AG08396 (cell line): Measurements from ENCODE around the gene C17orf114.

Source experiments
- DNase-seq: peaks from one replicate; pipeline ENCODE4 v3.0.0; 2012; ENCODE audit warnings: low spot score, mixed read lengths

The C17orf114 gene

DNA sequence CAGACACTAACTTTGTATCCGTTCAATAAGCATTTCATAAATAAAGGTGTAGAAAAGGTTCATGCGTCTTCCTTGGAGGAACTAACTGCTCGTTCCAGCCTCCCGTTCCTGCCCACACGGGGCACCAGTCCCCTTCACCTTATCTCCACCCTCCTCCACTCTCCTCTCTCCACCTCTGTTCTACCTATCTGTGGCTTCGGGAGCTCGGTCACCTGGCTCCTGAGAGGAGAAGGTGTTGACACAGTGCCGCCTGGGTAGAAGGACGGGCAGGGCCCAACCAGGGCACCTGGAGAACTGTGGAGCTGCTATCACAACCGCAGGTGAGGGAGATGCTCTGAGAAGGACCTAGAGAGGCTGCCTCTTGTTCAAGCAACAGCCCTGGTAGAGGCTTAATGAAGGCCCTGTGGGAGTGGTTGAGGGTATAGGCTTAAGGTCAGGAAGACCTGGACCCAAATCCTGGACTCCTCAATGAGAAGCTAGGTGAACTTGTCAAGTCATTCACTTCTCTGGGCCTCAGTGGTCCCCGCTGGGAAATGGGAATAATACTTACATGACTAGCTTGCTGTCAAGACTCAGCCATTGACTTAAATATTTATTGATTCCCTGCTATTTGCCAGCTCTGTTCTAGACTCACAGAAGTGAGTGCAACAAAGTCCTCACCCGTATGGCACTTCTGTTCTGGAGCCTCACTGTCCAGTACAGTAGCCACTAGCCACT lies 21.4 kb upstream of the C17orf114 start:
- DNase-seq: no peak

DNA sequence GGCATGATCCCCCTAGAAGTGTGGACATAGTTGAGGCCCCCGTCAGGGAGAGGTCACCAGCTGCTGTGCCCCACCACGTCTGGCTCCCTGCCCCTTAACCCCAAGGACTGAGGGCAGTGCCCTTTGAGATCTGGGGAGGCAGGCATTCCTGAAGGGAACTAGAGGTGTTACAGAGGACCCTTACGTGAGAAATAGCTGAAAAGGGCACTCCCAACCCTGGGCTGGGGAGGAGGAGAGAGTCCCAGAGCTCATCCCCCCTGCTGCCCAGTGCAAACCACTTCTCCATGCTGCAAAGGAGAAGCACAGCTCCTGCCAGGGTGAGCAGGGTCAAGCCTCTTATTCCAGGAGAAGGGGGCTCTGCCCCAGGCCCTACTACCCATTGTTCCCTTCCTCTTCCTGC lies 20.7 kb upstream of the C17orf114 start:
- DNase-seq: no peak

DNA sequence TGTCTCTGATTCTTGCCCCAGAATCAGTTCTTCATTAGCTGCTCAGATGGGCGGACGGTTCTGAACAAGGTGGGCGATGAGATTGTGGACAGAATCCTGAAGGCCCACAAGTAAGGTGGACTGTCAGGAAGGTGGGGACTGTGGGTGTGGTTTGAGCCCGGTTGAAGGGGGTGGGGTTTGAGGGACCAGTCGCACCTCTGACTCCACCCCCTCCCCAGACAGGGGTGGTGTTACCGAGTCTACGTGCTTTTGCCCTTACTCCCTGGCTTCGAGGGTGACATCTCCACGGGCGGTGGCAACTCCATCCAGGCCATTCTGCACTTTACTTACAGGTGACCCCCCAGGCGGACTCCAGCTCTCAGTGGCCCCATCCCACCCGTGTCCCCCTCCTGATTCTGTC lies 16.1 kb upstream of the C17orf114 start:
- no peak for DNase-seq

DNA sequence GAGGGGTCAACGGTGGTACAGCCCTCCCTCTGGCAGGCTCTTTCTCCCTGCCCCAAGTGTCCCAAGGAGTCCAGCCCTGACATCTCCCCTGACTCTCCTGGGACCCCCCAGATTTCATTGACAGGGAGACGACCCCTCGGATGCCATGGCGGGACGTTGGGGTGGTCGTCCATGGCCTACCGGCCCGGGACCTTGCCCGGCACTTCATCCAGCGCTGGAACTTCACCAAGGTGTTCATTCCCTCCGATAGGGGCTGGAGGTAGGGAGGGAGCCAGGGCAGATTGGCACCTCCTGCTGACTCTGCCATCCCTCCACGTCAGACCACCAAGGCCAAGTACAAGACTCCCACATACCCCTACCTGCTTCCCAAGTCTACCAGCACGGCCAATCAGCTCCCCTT lies 14.7 kb upstream of the C17orf114 start:
- DNase-seq: no peak

DNA sequence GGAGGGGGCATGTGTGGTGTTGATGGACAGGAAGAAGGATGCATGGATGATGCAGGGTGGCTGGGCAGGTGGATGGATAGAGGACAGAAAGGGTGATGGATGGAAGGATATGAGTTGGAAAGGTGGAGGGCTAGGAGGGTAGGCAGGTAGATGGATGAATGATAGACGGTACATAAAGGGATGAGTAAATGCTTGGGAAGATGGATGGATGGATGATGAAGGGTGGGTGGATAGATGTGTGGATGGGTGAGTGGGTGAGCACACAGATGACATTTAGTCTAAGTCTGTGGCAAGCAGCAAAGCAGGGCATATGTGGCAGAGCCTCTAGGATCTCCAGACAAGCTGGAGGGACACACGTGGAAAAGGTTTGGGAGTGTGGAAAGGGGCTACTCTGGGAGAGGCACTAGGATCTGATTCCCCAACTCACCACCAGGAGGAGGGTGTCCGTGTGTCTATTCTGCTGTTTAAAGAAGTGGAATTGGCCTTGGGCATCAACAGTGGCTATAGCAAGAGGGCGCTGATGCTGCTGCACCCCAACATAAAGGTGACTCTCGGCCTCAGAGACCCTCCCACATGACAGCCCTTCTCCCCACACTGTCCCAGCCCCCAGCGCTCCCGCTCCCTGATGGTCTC lies 13.0 kb upstream of the C17orf114 start:
- DNase-seq: no peak

DNA sequence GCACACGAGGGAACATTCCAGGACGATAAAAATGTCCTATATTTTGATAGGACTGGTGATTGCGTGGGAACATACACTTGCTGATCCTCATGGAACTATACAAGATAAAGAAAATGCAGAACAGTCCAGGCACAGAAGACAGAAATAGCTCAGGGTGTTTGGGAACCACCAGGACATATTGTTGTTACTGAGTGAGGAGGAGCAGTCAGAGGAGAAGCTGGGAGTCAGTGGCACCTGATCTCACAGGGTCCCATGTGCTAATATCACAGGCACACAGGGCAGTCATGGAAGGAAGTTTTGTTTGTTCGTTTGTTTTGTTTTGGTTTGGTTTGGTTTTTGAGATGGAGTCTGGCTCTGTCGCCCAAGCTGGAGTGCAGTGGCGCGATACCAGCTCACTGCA lies 10.6 kb upstream of the C17orf114 start:
- no peak for DNase-seq

DNA sequence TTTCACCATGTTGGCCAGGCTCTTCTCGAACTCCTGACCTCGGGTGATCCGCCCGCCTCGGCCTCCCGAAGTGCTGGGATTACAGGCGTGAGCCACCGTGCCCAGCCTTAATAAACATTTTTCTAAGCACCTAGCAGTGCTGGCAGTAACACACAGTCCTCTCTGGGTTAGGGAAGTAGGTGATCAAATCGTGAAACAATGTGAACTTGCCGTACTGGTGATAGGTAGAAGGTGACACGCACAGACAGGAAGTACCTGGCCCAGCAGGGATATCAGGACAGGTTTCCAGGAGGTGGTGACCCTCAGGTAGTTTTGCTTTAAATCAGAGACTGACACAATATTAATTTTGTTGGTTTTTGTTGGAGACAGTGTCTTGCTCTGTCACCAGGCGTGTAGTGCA lies 9.3 kb upstream of the C17orf114 start:
- no peak for DNase-seq

GRCh38 chr17:4810696-4811290 lies 8.7 kb upstream of the C17orf114 start:
- DNase-seq: no peak

- no peak for DNase-seq
These were observed 6.2 kb upstream of the C17orf114 start for GRCh38 chr17:4808378-4808767.

- no peak for DNase-seq
These were observed 5.7 kb upstream of the C17orf114 start for GRCh38 chr17:4807605-4808377.

DNA sequence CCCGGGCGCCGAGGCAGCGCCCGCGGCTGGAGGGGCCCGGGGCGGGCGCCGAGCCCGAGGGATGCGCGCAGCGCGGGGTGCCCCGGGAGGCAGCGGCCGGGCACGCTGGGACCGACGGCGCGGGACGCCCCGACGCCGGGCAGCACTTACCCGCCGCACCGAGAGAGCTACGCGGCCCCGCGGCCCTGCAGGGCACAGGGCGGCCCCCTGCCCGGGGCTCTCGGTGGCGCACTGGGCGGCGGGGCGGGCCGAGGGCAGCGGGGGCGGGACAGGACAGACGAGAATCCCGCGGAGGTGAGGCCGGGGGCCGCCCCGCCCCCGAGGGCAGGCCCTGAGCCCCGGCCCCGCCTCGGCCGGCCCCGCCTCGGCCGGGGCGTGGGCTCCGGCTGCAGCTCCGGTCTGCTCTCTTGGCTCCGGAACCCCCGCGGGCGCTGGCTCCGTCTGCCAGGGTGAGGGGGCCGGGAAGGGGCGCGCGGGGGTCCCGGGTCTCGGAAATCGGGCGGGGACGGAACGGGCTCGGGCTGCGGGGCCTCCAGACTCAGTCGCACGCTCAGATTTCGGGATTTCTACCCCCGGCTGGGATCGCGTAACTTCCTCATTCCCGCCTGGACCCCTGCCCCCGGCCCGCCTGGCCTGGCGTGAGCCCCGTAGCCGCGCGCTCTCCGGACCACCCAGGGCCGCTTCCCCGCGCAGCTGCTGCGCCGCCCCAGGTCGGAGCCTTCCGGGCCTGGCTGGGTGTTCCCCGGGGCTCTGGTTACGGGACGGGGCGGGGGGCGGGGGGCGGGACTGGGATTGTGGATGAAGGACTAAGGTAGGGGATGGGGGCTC lies 4.9 kb upstream of the C17orf114 start, which contains the start of gene PLD2:
PLD2 (plus strand) TSS at position 376 of the 828 bp plus-strand sequence. CDS start 621 bp downstream, outside the sequence.
- peak; percentile 99 for DNase-seq

- no peak for DNase-seq
These were observed 4.3 kb upstream of the C17orf114 start for GRCh38 chr17:4806456-4806776.

DNA sequence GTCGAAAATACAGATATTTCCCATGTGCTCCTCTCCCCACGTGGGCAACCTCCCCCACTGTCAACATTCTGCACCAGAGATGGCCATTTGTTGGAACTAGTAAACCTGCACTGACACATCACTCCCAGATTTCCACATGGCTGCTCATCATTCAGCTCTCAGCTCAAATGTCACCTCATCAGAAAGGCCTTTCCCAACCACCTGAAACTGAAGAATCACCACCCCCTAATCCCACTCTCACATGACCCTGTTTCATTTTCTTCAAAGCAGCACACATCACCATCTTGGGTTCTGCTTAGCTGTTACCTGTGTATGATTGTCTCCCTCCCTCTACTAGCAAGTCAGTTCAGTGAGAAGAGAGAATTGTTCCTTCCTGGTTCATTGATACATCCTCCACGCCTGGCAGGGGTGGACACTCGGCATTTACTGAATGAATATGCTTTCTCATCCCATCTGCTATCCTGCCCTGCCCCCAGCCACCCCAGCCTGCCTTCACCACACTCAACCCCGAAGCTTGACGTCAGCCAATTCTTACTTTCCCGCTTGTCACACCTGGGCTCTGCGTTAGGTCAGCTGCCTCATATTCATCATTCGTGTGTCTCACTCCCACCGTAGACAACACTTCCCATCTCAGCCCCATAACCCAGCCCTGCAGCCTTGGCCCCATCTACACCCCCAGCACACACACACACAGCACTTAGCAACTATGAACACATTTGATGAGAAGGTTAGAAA lies 1.5 kb downstream of the C17orf114 start:
- DNase-seq: no peak

GRCh38 chr17:4796552-4796920 lies 5.6 kb downstream of the C17orf114 start:
- DNase-seq: peak; percentile 71

- no peak for DNase-seq
These were observed 7.0 kb downstream of the C17orf114 start for GRCh38 chr17:4795168-4795567.

DNA sequence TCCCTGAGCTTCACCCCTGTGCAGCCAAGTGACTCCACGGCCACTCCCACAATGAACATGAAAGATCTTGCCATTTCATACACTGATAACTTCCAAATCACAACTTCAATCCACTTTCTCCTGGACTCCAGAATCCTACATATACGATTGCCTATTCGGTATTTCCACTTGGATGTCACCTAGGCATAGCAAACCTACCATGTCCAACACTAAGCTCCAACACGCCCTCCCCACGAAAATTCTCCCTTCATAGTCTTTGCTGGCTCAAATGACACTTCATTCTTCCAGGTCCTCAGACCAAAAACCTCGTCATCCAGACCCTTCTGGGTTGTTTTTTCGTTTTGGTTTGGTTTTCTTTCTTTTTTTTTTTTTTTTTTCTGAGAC lies 11.4 kb downstream of the C17orf114 start:
- no peak for DNase-seq

- DNase-seq: peak; percentile 95
These were observed 12.0 kb downstream of the C17orf114 start for GRCh38 chr17:4789951-4790704.

GRCh38 chr17:4789701-4789950 lies 12.5 kb downstream of the C17orf114 start:
- no peak for DNase-seq

DNA sequence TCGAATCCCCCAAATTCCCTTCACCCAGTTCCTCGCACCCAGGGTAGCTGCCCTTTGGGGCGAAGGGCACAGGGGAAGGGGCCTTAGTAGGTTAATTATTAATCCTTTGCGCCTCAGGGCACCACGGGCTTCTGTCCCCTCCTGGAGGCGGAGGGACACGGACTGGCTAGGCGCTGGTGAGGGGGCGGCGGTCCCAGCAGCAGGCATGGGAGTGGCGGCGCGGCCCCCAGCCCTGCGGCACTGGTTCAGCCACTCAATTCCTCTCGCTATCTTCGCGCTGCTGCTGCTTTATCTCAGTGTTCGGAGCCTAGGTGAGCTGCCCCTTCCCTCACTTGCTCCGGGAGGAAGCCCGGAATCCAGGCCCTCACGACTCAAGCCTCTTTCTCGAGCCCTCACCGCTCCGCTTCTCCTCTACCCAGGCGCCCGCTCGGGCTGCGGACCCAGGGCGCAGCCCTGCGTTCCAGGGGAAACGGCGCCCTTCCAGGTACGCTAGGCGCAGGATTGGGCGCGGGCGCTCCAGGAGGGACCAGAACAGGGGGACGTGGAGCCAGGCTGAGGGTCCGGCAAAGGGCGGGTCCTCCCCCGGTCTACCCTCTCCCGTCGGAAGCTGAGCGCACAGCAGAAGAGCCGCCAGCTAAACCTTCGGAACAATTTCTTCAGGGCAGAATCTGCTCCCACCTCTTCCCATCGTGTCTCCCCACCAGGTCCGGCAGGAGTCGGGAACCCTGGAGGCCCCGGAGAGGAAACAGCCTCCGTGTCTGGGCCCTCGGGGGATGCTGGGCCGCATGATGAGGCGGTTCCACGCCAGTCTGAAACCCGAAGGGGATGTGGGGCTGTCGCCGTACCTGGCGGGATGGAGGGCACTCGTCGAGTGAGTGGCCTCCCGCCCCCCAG lies 13.1 kb downstream of the C17orf114 start, which contains the start of gene GLTPD2:
GLTPD2 (plus strand) TSS at position 158 of the 894 bp plus-strand sequence; CDS start at position 206, 48 bp downstream.
- DNase-seq: no peak
